ENCODE results near the gene NME4.
"Not testable (repeated sequence)": the region's sequence is repeated elsewhere in the genome, so short reads cannot be mapped to it uniquely, and the experiment has no call there.

The NME4 gene

GRCh38 chr16:347203-347602 is 49.8 kb upstream of the NME4 start:
- peaks cover 16 to 53% of the 10 kb centered on the region in 2 experiments; a peak in 2 of 3 replicates for H3K36me3 ChIP-seq (ENCODE audit: control insufficient read depth in 2 of 2, insufficient read depth in 1 of 2, low read length in 2 of 2)
- TF ChIP-seq ZNF571 (tag by site-specific recombination; IDR thresholded peaks at IDR 0.05) (no peak), SP3 (tag by site-specific recombination; IDR thresholded peaks at IDR 0.05) (no peak), ZNF202 (tag by site-specific recombination; IDR thresholded peaks at IDR 0.05; ENCODE audit: borderline replicate concordance) (no peak), ZNF174 (tag by site-specific recombination; IDR thresholded peaks at IDR 0.05) (no peak), HOXD13 (CRISPR knock-in tag; IDR thresholded peaks at IDR 0.05; ENCODE audit: borderline replicate concordance) (no peak), ZNF701 (tag by site-specific recombination; IDR thresholded peaks at IDR 0.05) (no peak), MZF1 (tag by site-specific recombination; IDR thresholded peaks at IDR 0.05; ENCODE audit: borderline replicate concordance) (no peak), ZNF792 (tag by site-specific recombination; IDR thresholded peaks at IDR 0.05) (no peak), WT1 (tag by site-specific recombination; IDR thresholded peaks at IDR 0.05) (no peak), ZNF114 (tag by site-specific recombination; IDR thresholded peaks at IDR 0.05) (no peak), ZBTB7A (tag by site-specific recombination; IDR thresholded peaks at IDR 0.05; ENCODE audit: low read depth) (no peak), RBAK (tag by site-specific recombination; IDR thresholded peaks at IDR 0.05) (no peak), ZNF175 (tag by site-specific recombination; IDR thresholded peaks at IDR 0.05) (no peak), ZNF658 (tag by site-specific recombination; IDR thresholded peaks at IDR 0.05) (no peak)
- TF ChIP-seq, protein P1, sequence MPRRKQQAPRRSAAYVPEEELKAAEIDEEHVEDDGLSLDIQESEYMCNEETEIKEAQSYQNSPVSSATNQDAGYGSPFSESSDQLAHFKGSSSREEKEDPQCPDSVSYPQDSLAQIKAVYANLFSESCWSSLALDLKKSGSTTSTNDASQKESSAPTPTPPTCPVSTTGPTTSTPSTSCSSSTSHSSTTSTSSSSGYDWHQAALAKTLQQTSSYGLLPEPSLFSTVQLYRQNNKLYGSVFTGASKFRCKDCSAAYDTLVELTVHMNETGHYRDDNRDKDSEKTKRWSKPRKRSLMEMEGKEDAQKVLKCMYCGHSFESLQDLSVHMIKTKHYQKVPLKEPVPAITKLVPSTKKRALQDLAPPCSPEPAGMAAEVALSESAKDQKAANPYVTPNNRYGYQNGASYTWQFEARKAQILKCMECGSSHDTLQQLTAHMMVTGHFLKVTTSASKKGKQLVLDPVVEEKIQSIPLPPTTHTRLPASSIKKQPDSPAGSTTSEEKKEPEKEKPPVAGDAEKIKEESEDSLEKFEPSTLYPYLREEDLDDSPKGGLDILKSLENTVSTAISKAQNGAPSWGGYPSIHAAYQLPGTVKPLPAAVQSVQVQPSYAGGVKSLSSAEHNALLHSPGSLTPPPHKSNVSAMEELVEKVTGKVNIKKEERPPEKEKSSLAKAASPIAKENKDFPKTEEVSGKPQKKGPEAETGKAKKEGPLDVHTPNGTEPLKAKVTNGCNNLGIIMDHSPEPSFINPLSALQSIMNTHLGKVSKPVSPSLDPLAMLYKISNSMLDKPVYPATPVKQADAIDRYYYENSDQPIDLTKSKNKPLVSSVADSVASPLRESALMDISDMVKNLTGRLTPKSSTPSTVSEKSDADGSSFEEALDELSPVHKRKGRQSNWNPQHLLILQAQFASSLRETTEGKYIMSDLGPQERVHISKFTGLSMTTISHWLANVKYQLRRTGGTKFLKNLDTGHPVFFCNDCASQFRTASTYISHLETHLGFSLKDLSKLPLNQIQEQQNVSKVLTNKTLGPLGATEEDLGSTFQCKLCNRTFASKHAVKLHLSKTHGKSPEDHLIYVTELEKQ (tag by site-specific recombination; IDR thresholded peaks at IDR 0.05; ENCODE audit: borderline replicate concordance), result no peak

GRCh38 chr16:348495-348894 is 48.5 kb upstream of the NME4 start:
- H3K36me3 ChIP-seq (ENCODE audit: control insufficient read depth in 2 of 2, insufficient read depth in 1 of 2, low read length in 2 of 2), result peaks cover 16 to 46% of the 10 kb centered on the region in 2 experiments; a peak in 2 of 3 replicates
- POLR2A ChIA-PET; H3K4me1 ChIP-seq (ENCODE audit: control insufficient read depth, insufficient read depth, low read length); H3K9me3 ChIP-seq (ENCODE audit: control insufficient read depth, insufficient read depth, low read depth, low read length); H3K4me3 ChIP-seq (ENCODE audit: low read depth, low read length); H3K27ac ChIP-seq (ENCODE audit: extremely low read depth, low read depth, low read length): not testable (repeated sequence)
- peak; percentile 94 for TF ChIP-seq ZNF121 (tag by site-specific recombination; IDR thresholded peaks at IDR 0.05)
- CTCF ChIA-PET, result interaction anchor here (0.7 to 2.8 kb wide), 3 partner anchors 10 to 25 kb away, joined by 3 to 14 read pairs (median 3); no protein-coding TSS in a partner anchor

More at GRCh38 chr16:347203-347602, 49.8 kb upstream of the NME4 start:
- POLR2A ChIA-PET, result no interaction called here
- Histone ChIP-seq H3K4me3 (ENCODE audit: low read depth, low read length) (no peak overlapping the region), H3K4me1 (ENCODE audit: control insufficient read depth, insufficient read depth, low read length) (peaks cover 2% of the 10 kb centered on the region; the same call in 1 of the 2 replicates), H3K9me3 (ENCODE audit: control insufficient read depth, insufficient read depth, low read depth, low read length) (no peaks in the 10 kb centered on the region), H3K27ac (ENCODE audit: extremely low read depth, low read depth, low read length) (no peak overlapping the region)
- CTCF ChIA-PET, result interaction anchor here (1.3 kb wide), 1 partner anchor 8 kb away, joined by 3 read pairs; no protein-coding TSS in a partner anchor

DNA sequence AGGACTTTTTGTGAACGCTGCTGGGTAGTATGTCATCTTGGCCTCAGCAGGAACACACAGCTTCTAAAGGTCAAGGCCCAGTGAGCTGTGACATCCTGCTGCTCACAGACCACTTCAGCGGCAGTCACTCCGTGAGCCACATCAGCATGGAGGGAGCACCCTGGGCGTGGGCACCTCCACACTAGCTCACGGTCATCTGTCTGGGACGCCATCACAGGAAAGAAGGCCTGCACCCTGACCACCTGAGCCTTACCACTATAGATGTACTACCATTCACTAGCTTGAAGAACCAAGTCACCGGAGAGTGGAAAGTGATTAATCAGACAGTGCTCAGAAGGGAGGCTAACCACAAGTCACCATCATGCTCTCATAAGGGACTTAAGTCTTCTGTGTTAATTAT is 47.8 kb upstream of the NME4 start:
- TF ChIP-seq ZIC2 (tag by site-specific recombination; IDR thresholded peaks at IDR 0.05), result peak; percentile 94
- no peak for TF ChIP-seq SP2 (tag by site-specific recombination; IDR thresholded peaks at IDR 0.05)
- TF ChIP-seq, protein P2, sequence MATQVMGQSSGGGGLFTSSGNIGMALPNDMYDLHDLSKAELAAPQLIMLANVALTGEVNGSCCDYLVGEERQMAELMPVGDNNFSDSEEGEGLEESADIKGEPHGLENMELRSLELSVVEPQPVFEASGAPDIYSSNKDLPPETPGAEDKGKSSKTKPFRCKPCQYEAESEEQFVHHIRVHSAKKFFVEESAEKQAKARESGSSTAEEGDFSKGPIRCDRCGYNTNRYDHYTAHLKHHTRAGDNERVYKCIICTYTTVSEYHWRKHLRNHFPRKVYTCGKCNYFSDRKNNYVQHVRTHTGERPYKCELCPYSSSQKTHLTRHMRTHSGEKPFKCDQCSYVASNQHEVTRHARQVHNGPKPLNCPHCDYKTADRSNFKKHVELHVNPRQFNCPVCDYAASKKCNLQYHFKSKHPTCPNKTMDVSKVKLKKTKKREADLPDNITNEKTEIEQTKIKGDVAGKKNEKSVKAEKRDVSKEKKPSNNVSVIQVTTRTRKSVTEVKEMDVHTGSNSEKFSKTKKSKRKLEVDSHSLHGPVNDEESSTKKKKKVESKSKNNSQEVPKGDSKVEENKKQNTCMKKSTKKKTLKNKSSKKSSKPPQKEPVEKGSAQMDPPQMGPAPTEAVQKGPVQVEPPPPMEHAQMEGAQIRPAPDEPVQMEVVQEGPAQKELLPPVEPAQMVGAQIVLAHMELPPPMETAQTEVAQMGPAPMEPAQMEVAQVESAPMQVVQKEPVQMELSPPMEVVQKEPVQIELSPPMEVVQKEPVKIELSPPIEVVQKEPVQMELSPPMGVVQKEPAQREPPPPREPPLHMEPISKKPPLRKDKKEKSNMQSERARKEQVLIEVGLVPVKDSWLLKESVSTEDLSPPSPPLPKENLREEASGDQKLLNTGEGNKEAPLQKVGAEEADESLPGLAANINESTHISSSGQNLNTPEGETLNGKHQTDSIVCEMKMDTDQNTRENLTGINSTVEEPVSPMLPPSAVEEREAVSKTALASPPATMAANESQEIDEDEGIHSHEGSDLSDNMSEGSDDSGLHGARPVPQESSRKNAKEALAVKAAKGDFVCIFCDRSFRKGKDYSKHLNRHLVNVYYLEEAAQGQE (tag by site-specific recombination; IDR thresholded peaks at IDR 0.05), result no peak
- CTCF ChIA-PET, result interaction anchor here (0.7 to 2.8 kb wide), 3 partner anchors 9 to 25 kb away, joined by 3 to 14 read pairs (median 6); no protein-coding TSS in a partner anchor
- POLR2A ChIA-PET, result no interaction called here
- no peak overlapping the region for H3K27ac ChIP-seq (ENCODE audit: extremely low read depth, low read depth, low read length)
- H3K4me1 ChIP-seq (ENCODE audit: control insufficient read depth, insufficient read depth, low read length), result peaks cover 2% of the 10 kb centered on the region; the same call in 1 of the 2 replicates
- H3K36me3 ChIP-seq (ENCODE audit: control insufficient read depth in 2 of 2, insufficient read depth in 1 of 2, low read length in 2 of 2), result peaks cover 10 to 46% of the 10 kb centered on the region in 2 experiments; a peak in 2 of 3 replicates
- H3K4me3 ChIP-seq (ENCODE audit: low read depth, low read length), result no peak overlapping the region
- H3K9me3 ChIP-seq (ENCODE audit: control insufficient read depth, insufficient read depth, low read depth, low read length), result no peaks in the 10 kb centered on the region
